ENCODE data around the gene PLXNB2.

DNA sequence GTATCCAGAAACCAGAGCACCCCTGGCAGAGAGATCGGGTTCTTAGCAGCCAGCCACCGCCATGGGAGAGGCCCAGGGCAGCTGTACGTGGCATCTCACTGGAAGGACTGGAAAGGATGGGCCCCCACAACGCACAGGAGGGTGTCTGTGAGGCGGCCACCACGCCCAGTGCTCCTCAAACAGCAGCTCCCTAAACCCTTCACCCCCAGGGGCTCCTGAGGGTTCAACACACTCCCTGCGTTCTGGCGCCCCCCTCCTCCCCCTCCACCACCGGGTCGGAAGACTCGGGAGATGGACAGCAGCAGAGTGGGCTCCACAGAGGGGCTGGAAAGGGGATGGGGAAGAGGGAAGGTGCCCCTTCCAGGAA lies 47.0 kb downstream of the PLXNB2 start:
- TF ChIP-seq, protein P1, sequence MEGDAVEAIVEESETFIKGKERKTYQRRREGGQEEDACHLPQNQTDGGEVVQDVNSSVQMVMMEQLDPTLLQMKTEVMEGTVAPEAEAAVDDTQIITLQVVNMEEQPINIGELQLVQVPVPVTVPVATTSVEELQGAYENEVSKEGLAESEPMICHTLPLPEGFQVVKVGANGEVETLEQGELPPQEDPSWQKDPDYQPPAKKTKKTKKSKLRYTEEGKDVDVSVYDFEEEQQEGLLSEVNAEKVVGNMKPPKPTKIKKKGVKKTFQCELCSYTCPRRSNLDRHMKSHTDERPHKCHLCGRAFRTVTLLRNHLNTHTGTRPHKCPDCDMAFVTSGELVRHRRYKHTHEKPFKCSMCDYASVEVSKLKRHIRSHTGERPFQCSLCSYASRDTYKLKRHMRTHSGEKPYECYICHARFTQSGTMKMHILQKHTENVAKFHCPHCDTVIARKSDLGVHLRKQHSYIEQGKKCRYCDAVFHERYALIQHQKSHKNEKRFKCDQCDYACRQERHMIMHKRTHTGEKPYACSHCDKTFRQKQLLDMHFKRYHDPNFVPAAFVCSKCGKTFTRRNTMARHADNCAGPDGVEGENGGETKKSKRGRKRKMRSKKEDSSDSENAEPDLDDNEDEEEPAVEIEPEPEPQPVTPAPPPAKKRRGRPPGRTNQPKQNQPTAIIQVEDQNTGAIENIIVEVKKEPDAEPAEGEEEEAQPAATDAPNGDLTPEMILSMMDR (conservative IDR thresholded peaks at IDR 0.05) = no peak
- TF ChIP-seq ZFX (IDR thresholded peaks at IDR 0.05) = no peak
